Common myeloid progenitor, CD34-positive (primary cell): ENCODE measurements around the gene NUP62CL.
"Not testable (repeated sequence)": the region's sequence is repeated elsewhere in the genome, so short reads cannot be mapped to it uniquely, and the experiment has no call there.

Experiments
- CTCF ChIA-PET: fragments of 350-600 bp; sonication (Branson Sonifier 250); formaldehyde crosslinking; loops from one replicate; lab custom pipeline; 2021; ENCODE audit warnings: antibody characterized with exemption; lab: Charles Lee
- POLR2A ChIA-PET: fragments of 350-600 bp; sonication (Branson Sonifier 250); formaldehyde crosslinking; loops from one replicate; lab custom pipeline; 2021; ENCODE audit warnings: antibody characterized with exemption; lab: Charles Lee
- DNase-seq, 3 donors: peaks; one replicate each; pipeline versions ENCODE4 v3.0.0 to v3.0.0-alpha.2; 2013
- H3K27ac ChIP-seq, 2 experiments: 1 replicate in 1 of 2; 2 replicates in 1 of 2; pipeline ENCODE4 v1.7.0; 2013; ENCODE audit warnings: inconsistent platforms in 2 of 2, low read length in 2 of 2, mild to moderate bottlenecking in 2 of 2, low read depth in 1 of 2, moderate library complexity in 1 of 2; ENCODE audit not compliant: severe bottlenecking in 2 of 2, insufficient read depth in 1 of 2, poor library complexity in 1 of 2
- H3K27me3 ChIP-seq, 5 experiments: replicated peaks in 2 of 5; 1 replicate in 3 of 5; 2 replicates in 2 of 5; pipeline versions ENCODE4 v1.6.1 to v1.7.0; 2013; ENCODE audit warnings: low read length in 4 of 5, mild to moderate bottlenecking in 2 of 5, moderate library complexity in 2 of 5, inconsistent platforms in 1 of 5; ENCODE audit not compliant: insufficient read depth in 5 of 5, control insufficient read depth in 4 of 5
- H3K36me3 ChIP-seq, 4 experiments: 1 replicate in 2 of 4; 2 replicates in 2 of 4; pipeline versions ENCODE4 v1.6.1 to v1.7.0; 2013; ENCODE audit warnings: low read length in 3 of 4, control low read depth in 1 of 4, mild to moderate bottlenecking in 1 of 4; ENCODE audit not compliant: control insufficient read depth in 4 of 4, insufficient read depth in 4 of 4
- H3K4me1 ChIP-seq, 4 experiments: 1 replicate in 3 of 4; 2 replicates in 1 of 4; pipeline versions ENCODE4 v1.6.1 to v1.7.1; 2013; ENCODE audit warnings: low read length in 3 of 4, mild to moderate bottlenecking in 3 of 4, control low read depth in 1 of 4, inconsistent platforms in 1 of 4, moderate library complexity in 1 of 4; ENCODE audit not compliant: control insufficient read depth in 4 of 4, insufficient read depth in 4 of 4; ENCODE audit errors: control extremely low read depth in 1 of 4
- H3K4me3 ChIP-seq, 7 experiments: 1 replicate in 4 of 7; 2 replicates in 3 of 7; pipeline versions ENCODE4 v1.5.1 to v1.7.0; 2013; ENCODE audit warnings: mild to moderate bottlenecking in 7 of 7, low read length in 6 of 7, moderate library complexity in 6 of 7, inconsistent platforms in 2 of 7, low read depth in 2 of 7, control low read depth in 1 of 7; ENCODE audit not compliant: insufficient read depth in 4 of 7, control insufficient read depth in 1 of 7; ENCODE audit errors: extremely low read depth in 1 of 7
- H3K9me3 ChIP-seq, 5 experiments: 1 replicate in 4 of 5; 2 replicates in 1 of 5; pipeline versions ENCODE4 v1.6.1 to v1.7.1; 2013; ENCODE audit warnings: low read length in 4 of 5, mild to moderate bottlenecking in 2 of 5, inconsistent platforms in 1 of 5, low read depth in 1 of 5, moderate library complexity in 1 of 5; ENCODE audit not compliant: control insufficient read depth in 4 of 5, insufficient read depth in 2 of 5; ENCODE audit errors: control extremely low read depth in 1 of 5
- WGBS: methylation state at CpG from one replicate; pipeline ENCODE4 v1.1.5; 2013; ENCODE audit not compliant: insufficient coverage; 5-methylcytosine and 5-hydroxymethylcytosine counted together

The NUP62CL gene

GRCh38 chrX:107207089-107207488, 856 bp upstream of the NUP62CL start:
- DNase-seq, result peak in 1 of 3 donors; percentile 1
- no peaks in the 10 kb centered on the region for H3K9me3 ChIP-seq
- POLR2A ChIA-PET, result no interaction called here
- H3K27me3 ChIP-seq, result peaks cover 0 to 6% (median 0%) of the 10 kb centered on the region in 5 experiments
- no peak overlapping the region for H3K27ac ChIP-seq
- no peaks in the 10 kb centered on the region for H3K36me3 ChIP-seq
- CTCF ChIA-PET, result no interaction called here
- H3K4me1 ChIP-seq, result peaks cover 0 to 7% (median 4%) of the 10 kb centered on the region in 4 experiments
- 86% methylated on average over 7 of the region's 7 CpGs for WGBS
- H3K4me3 ChIP-seq, result no peak overlapping the region

DNA sequence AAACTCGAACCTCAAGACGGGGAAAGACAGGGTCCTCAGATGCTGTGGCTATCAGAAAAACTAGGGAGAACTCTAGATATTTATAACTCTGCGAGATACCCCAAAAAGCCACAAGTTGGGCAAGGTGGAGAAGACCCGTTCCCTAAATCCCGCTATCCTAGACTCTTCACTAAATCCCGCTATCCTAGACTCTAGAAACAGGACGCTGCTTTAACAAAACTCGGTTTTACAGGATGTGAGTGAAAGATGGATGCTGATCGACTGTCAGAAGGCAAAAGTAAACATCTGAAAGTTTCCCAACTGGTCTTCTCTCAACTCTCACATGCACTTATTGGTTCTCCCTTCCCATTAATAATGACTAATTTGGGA, 448 bp upstream of the NUP62CL start:
- no peak overlapping the region for H3K27ac ChIP-seq
- CTCF ChIA-PET, result no interaction called here
- POLR2A ChIA-PET, result no interaction called here
- peak overlapping the region in 4 of 7 experiments; percentile 70 to 77 (median 72) for H3K4me3 ChIP-seq
- WGBS, result 74% methylated on average over 3 of the region's 9 CpGs
- peaks cover 0 to 6% (median 0%) of the 10 kb centered on the region in 5 experiments for H3K27me3 ChIP-seq
- H3K36me3 ChIP-seq, result no peaks in the 10 kb centered on the region
- H3K4me1 ChIP-seq, result peaks cover 0 to 7% (median 4%) of the 10 kb centered on the region in 4 experiments
- DNase-seq, result no peak
- H3K9me3 ChIP-seq, result no peaks in the 10 kb centered on the region

DNA sequence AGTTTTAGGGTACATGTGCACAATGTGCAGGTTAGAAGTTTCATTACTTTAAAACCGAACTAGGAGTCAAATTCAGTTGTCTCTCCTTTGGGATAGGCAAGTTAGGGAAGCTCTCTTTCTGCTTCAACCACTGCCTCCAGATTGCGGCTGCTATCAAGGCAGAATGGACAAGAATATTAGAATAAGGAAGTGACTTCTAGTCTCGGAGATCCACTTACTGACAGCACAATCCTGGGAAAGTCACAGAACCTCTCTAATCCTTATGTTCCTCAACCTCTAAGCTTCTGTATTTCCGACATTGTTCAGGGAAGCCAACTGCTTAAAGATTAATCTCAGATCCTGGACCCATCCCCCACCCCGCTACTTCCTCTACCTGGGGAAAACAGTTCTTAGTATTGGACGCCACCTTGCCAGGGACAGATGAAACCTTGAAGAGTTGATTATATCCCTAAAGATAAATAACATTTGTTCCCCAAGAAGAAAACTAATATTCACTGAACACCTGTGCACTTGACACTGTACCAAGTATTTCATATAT, 2.1 kb downstream of the NUP62CL start:
- H3K4me3 ChIP-seq, result no peak overlapping the region
- no peak overlapping the region for H3K27ac ChIP-seq
- WGBS, result 92% methylated on average over 3 of the region's 6 CpGs
- no peak for DNase-seq
- peaks cover 0 to 6% (median 0%) of the 10 kb centered on the region in 5 experiments for H3K27me3 ChIP-seq
- no peaks in the 10 kb centered on the region for H3K9me3 ChIP-seq
- ChIA-PET CTCF (no interaction called here), POLR2A (no interaction called here)
- H3K4me1 ChIP-seq, result peaks cover 0 to 7% (median 4%) of the 10 kb centered on the region in 4 experiments
- no peaks in the 10 kb centered on the region for H3K36me3 ChIP-seq

- no peaks in the 10 kb centered on the region for H3K27me3 ChIP-seq
- H3K36me3 ChIP-seq, result no peaks in the 10 kb centered on the region
- no peak overlapping the region for H3K27ac ChIP-seq
- H3K4me1 ChIP-seq, result no peaks in the 10 kb centered on the region
- no CpG with 5 or more reads among the region's 3 CpGs for WGBS
- no peaks in the 10 kb centered on the region for H3K9me3 ChIP-seq
- no peak overlapping the region for H3K4me3 ChIP-seq
- ChIA-PET CTCF (no interaction called here), POLR2A (no interaction called here)
- DNase-seq, result no peak
Measured at GRCh38 chrX:107199491-107199890, 6.7 kb downstream of the NUP62CL start.

GRCh38 chrX:107198074-107198473, 8.2 kb downstream of the NUP62CL start:
- DNase-seq, H3K36me3 ChIP-seq, H3K27me3 ChIP-seq, H3K4me3 ChIP-seq, CTCF ChIA-PET, H3K27ac ChIP-seq, H3K4me1 ChIP-seq, H3K9me3 ChIP-seq, POLR2A ChIA-PET: not testable (repeated sequence)
- 85% methylated on average over 5 of the region's 6 CpGs for WGBS

- Histone ChIP-seq H3K9me3 (no peaks in the 10 kb centered on the region), H3K27me3 (no peaks in the 10 kb centered on the region), H3K4me3 (no peak overlapping the region), H3K27ac (no peak overlapping the region), H3K4me1 (no peaks in the 10 kb centered on the region), H3K36me3 (no peaks in the 10 kb centered on the region)
- ChIA-PET POLR2A (no interaction called here), CTCF (no interaction called here)
- 100% methylated on average over 1 of the region's 1 CpG for WGBS
- DNase-seq, result no peak
Measured at GRCh38 chrX:107197319-107197718, 8.9 kb downstream of the NUP62CL start.

DNA sequence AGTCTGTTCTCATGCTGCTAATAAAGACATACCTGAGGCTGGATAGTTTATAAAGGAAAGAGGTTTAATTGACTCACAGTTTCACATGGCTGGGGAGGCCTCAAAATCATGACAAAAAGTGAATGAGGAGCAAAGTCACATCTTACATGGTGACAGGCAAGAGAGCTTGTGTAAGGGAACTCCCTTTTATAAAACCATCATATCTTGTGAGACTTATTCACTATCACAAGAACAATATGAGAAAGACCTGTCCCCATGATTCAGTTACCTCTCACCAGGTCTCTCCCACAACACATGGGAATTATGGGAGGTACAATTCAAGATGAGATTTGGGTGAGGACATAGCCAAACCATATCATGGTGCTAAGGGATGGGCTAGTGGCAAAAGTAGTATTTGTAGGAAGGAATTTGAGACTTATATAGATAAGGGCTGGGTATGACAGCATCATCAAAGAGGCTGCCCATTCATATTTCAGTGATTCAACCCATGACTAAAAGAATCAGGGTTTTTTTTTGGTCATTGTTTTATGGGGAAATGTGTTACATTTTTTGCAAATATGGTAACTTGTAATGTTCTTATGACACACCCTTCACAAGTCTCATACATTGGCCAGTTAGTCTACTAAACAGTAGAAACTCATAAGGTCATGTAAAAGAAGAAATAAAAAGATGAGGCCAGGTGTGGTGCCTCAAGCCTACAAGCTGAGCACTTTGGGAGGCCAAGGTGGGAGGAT, 34.7 kb downstream of the NUP62CL start:
- Histone ChIP-seq H3K27ac (no peak overlapping the region), H3K9me3 (no peaks in the 10 kb centered on the region), H3K4me1 (no peaks in the 10 kb centered on the region), H3K36me3 (no peaks in the 10 kb centered on the region), H3K4me3 (no peak overlapping the region), H3K27me3 (no peaks in the 10 kb centered on the region)
- CTCF ChIA-PET, result no interaction called here
- no peak for DNase-seq
- POLR2A ChIA-PET, result no interaction called here
